ENCODE results near the gene NOCT.
"Not testable (repeated sequence)": the region's sequence is repeated elsewhere in the genome, so short reads cannot be mapped to it uniquely, and the experiment has no call there.

Gene NOCT

DNA sequence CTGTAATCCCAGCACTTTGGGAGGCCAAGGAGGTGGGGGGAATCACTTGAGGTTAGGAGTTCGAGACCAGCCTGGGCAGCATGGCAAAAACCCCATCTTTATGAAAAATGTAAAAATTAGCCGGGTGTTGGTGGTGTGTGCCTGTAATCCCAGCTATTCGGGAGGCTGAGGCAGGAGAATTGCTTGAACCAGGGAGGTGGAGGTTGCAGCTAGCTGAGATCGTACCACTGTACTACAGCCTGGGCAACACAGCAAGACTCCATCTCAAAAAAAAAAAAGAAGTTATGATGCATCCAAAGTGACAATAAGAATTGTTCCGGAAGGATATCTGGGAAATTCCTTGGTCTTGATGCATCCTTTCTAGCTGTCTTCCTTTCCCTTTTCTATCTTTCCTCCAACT is 7.3 kb downstream of the NOCT start:
- no peaks in the 10 kb centered on the region for H3K36me3 ChIP-seq (ENCODE audit: control insufficient read depth, insufficient read depth, low read length)
- H3K27me3 ChIP-seq (ENCODE audit: control insufficient read depth, insufficient read depth, low read length, poor library complexity, severe bottlenecking): no peaks in the 10 kb centered on the region
- H3K4me1 ChIP-seq (ENCODE audit: control insufficient read depth, insufficient read depth, low read length): no peaks in the 10 kb centered on the region
- no peaks in the 10 kb centered on the region for H3K9me3 ChIP-seq (ENCODE audit: control insufficient read depth, low read length)
- WGBS, 2 experiments: 94 to 96% methylated on average over 5 of the region's 5 CpGs
- no peak overlapping the region for H3K27ac ChIP-seq (ENCODE audit: insufficient read depth, low read depth, low read length, poor library complexity, severe bottlenecking)
- H3K4me3 ChIP-seq (ENCODE audit: insufficient read depth, low read depth, low read length): no peak overlapping the region

DNA sequence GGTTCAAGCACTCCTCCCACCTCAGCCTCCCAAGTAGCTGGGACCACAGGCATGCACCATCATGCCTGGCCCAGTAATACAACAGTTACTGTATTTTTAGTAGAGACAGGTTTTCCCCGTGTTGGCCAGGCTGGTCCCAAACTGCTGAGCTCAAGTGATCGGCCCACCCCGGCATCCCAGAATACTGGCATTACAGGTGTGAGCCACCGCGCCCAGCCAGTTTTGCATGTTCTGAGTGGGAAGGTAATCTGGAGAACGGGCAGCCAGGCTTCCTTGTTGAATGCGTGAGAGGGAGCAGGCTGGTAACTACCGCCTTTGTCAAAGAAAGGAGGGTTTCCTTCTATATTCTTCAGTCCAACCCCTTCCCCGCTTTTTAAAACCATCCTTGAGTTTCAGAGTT is 9.1 kb downstream of the NOCT start:
- Histone ChIP-seq H3K4me1 (ENCODE audit: control insufficient read depth, insufficient read depth, low read length) (no peaks in the 10 kb centered on the region), H3K27ac (ENCODE audit: insufficient read depth, low read depth, low read length, poor library complexity, severe bottlenecking) (no peak overlapping the region), H3K27me3 (ENCODE audit: control insufficient read depth, insufficient read depth, low read length, poor library complexity, severe bottlenecking) (no peaks in the 10 kb centered on the region), H3K36me3 (ENCODE audit: control insufficient read depth, insufficient read depth, low read length) (no peaks in the 10 kb centered on the region), H3K4me3 (ENCODE audit: insufficient read depth, low read depth, low read length) (no peak overlapping the region), H3K9me3 (ENCODE audit: control insufficient read depth, low read length) (no peaks in the 10 kb centered on the region)
- WGBS, 2 experiments: 91 to 94% methylated on average over 9 of the region's 9 CpGs

DNA sequence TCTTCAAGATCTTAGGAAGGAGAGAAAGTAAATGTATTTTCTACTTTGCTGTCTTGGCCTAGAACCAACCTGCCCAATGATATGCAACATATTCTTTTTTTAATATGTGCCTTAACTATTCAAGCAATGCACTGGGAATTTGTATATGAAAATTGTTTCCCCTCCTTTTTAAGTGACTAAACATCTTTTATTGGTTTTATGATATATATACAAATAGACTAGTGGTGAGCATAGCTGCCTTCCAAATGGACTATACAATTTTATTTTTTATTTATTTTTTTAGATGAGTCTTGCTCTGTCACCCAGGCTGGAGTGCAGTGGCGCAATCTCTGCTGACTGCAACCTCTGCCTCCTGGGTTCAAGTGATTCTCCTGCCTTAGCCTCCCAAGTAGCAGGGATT is 10.3 kb downstream of the NOCT start:
- WGBS, 2 experiments: 96% methylated on average over 1 of the region's 1 CpG

DNA sequence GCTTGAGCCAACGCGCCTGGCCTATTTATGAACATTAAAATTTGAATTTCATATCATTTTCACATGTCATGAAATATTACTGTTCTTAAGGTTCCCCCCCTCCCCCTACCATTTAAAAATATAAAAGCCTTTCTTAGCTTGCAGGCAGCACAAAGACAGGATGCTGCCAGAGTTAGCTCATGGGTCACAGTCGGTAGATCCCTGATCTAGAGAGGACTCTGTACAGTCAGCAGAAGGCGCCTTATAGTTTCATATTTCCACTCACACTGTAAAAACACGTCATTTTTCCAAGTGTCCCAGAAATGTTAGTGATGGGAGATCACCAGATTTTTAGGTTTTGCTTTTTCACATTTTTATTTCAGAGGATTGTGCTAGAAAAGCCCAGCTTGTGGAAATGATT is 12.2 kb downstream of the NOCT start:
- 90 to 94% methylated on average over 5 of the region's 5 CpGs for WGBS, 2 experiments
- H3K36me3 ChIP-seq (ENCODE audit: control insufficient read depth, insufficient read depth, low read length): no peaks in the 10 kb centered on the region
- H3K27me3 ChIP-seq (ENCODE audit: control insufficient read depth, insufficient read depth, low read length, poor library complexity, severe bottlenecking): no peaks in the 10 kb centered on the region
- H3K27ac ChIP-seq (ENCODE audit: insufficient read depth, low read depth, low read length, poor library complexity, severe bottlenecking): no peak overlapping the region
- H3K4me3 ChIP-seq (ENCODE audit: insufficient read depth, low read depth, low read length): no peak overlapping the region
- H3K4me1 ChIP-seq (ENCODE audit: control insufficient read depth, insufficient read depth, low read length): no peaks in the 10 kb centered on the region
- H3K9me3 ChIP-seq (ENCODE audit: control insufficient read depth, low read length): no peaks in the 10 kb centered on the region

More for the DNA sequence above, 10.3 kb downstream of the NOCT start:
- H3K4me3 ChIP-seq (ENCODE audit: insufficient read depth, low read depth, low read length): no peak overlapping the region
- H3K9me3 ChIP-seq (ENCODE audit: control insufficient read depth, low read length): no peaks in the 10 kb centered on the region
- H3K36me3 ChIP-seq (ENCODE audit: control insufficient read depth, insufficient read depth, low read length): no peaks in the 10 kb centered on the region
- no peaks in the 10 kb centered on the region for H3K4me1 ChIP-seq (ENCODE audit: control insufficient read depth, insufficient read depth, low read length)
- no peak overlapping the region for H3K27ac ChIP-seq (ENCODE audit: insufficient read depth, low read depth, low read length, poor library complexity, severe bottlenecking)
- no peaks in the 10 kb centered on the region for H3K27me3 ChIP-seq (ENCODE audit: control insufficient read depth, insufficient read depth, low read length, poor library complexity, severe bottlenecking)

DNA sequence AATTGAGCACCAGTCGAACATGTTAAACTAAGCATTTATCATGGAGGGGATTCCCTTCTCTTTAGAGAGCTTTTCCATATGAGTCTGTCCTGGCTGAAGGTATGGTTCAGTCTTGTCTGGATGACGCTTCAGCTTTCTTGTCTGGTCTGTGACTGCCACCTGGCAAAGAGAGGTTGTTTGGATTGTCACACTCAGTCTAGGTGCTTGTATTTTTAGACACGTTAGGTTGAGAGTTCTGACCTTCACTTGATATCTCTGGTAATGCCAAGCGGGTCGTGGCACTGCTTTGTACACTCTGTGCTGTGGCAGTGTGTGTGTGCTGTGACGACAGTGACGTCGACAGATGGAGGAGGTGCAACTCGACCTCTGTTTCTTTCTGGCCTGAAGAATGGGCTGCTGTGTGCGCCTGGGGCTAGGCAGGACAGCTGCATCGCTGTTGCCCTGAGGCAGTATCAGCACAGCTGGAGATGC is 12.6 kb downstream of the NOCT start:
- H3K4me3 ChIP-seq (ENCODE audit: insufficient read depth, low read depth, low read length): no peak overlapping the region
- no peaks in the 10 kb centered on the region for H3K4me1 ChIP-seq (ENCODE audit: control insufficient read depth, insufficient read depth, low read length)
- 81 to 84% methylated on average over 11 of the region's 11 CpGs for WGBS, 2 experiments
- H3K9me3 ChIP-seq (ENCODE audit: control insufficient read depth, low read length): no peaks in the 10 kb centered on the region
- no peak overlapping the region for H3K27ac ChIP-seq (ENCODE audit: insufficient read depth, low read depth, low read length, poor library complexity, severe bottlenecking)
- H3K27me3 ChIP-seq (ENCODE audit: control insufficient read depth, insufficient read depth, low read length, poor library complexity, severe bottlenecking): no peaks in the 10 kb centered on the region
- no peaks in the 10 kb centered on the region for H3K36me3 ChIP-seq (ENCODE audit: control insufficient read depth, insufficient read depth, low read length)

DNA sequence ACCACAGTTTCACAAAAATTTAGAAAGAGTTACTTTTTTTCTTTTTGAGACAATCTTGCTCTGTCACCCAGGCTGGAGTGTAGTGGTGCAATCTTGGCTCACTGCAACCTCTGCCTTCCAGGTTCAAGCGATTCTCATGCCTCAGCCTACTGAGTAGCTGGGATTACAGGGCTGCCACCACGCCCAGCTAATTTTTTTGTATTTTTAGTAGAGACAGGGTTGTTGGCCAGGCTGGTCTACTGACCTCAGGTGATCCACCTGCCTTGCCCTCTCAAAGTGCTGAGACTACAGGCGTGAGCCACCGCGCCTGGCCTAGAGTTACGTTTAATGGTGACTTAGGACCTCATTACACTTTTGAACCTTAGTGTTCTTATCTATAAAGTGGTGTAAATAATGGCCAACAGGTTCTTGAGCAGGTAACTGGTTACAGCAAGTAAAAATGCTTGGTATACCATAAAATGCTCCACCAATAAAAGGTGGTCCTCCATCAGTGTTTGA is 14.3 kb downstream of the NOCT start:
- H3K27me3 ChIP-seq (ENCODE audit: control insufficient read depth, insufficient read depth, low read length, poor library complexity, severe bottlenecking); H3K36me3 ChIP-seq (ENCODE audit: control insufficient read depth, insufficient read depth, low read length); H3K9me3 ChIP-seq (ENCODE audit: control insufficient read depth, low read length); H3K4me3 ChIP-seq (ENCODE audit: insufficient read depth, low read depth, low read length); H3K27ac ChIP-seq (ENCODE audit: insufficient read depth, low read depth, low read length, poor library complexity, severe bottlenecking); H3K4me1 ChIP-seq (ENCODE audit: control insufficient read depth, insufficient read depth, low read length): not testable (repeated sequence)
- 88 to 95% methylated on average over 6 of the region's 6 CpGs for WGBS, 2 experiments

DNA sequence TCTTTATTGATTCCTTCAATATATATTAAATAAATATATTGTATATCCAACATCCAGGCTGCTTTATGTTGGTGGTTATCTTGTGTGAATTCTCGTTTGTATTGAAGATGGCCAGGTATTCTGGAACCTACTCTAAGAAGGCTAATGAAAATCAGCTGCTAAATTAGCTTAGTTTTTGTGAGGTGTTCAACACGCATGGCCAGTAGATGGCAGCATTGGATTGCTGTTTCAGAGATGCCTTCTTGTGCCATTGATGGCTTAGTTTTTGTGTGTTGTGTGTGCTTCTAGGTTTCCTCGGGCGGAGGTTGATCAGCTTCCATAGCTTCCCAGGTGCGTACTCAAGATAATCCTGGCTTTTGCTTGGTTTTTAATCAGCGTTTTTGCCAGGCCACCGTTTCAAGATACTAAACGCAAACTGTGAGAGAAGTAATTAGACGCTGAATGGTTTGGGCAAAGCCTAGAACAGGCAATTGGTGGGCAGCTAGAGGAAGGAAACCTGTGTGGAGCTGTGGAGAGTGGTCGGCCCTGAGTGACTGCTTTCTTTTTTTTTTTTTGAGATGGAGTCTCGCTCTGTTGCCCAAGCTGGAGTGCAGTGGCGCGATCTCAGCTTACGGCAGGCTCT is 15.1 kb downstream of the NOCT start:
- 70 to 73% methylated on average over 14 of the region's 14 CpGs for WGBS, 2 experiments
- no peaks in the 10 kb centered on the region for H3K36me3 ChIP-seq (ENCODE audit: control insufficient read depth, insufficient read depth, low read length)
- H3K27me3 ChIP-seq (ENCODE audit: control insufficient read depth, insufficient read depth, low read length, poor library complexity, severe bottlenecking): no peaks in the 10 kb centered on the region
- no peak overlapping the region for H3K4me3 ChIP-seq (ENCODE audit: insufficient read depth, low read depth, low read length)
- no peaks in the 10 kb centered on the region for H3K9me3 ChIP-seq (ENCODE audit: control insufficient read depth, low read length)
- H3K27ac ChIP-seq (ENCODE audit: insufficient read depth, low read depth, low read length, poor library complexity, severe bottlenecking): no peak overlapping the region
- H3K4me1 ChIP-seq (ENCODE audit: control insufficient read depth, insufficient read depth, low read length): no peaks in the 10 kb centered on the region

DNA sequence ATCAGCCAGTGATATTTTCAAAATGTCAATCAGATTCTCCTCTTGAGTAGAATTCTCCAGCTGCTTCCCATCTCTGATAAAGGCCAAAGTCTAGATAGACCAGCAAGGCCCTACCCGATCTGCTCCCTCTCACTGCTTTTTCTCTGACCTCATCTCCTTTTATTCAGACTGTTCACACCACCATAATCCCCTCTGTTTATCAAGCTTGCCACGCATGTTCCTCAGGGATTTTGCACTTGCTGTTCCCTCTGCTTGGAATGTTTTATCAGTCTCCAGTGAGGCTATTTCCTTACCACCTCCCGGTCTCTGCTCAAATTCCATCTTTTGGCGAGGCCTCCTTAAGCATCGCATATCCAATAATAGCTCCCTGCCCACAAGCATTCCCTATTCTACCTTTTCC is 20.1 kb downstream of the NOCT start:
- H3K4me3 ChIP-seq (ENCODE audit: insufficient read depth, low read depth, low read length): no peak overlapping the region
- H3K27me3 ChIP-seq (ENCODE audit: control insufficient read depth, insufficient read depth, low read length, poor library complexity, severe bottlenecking): no peaks in the 10 kb centered on the region
- H3K27ac ChIP-seq (ENCODE audit: insufficient read depth, low read depth, low read length, poor library complexity, severe bottlenecking): no peak overlapping the region
- H3K4me1 ChIP-seq (ENCODE audit: control insufficient read depth, insufficient read depth, low read length): no peaks in the 10 kb centered on the region
- H3K9me3 ChIP-seq (ENCODE audit: control insufficient read depth, low read length): no peaks in the 10 kb centered on the region
- H3K36me3 ChIP-seq (ENCODE audit: control insufficient read depth, insufficient read depth, low read length): no peaks in the 10 kb centered on the region
- WGBS, 2 experiments: 94 to 95% methylated on average over 5 of the region's 5 CpGs

DNA sequence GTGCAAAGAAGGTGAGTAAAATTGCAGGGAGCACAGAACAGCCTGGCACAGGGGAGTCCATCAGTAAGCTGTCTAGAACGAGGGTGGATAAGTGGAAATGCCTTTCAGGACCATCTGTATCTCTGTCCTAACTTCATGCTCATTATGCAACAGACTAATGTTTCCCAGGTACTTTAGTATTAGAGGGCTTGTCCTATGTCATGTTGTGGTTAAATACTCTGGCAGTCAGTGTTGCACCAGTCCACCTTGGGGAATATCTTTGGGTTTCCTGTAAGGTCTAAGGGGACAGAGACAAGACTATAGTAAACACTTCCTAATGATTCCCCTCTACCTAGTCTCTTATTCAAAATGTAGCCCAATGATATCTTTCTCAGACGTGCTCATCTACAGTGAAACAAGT is 21.3 kb downstream of the NOCT start:
- Histone ChIP-seq H3K27ac (ENCODE audit: insufficient read depth, low read depth, low read length, poor library complexity, severe bottlenecking) (no peak overlapping the region), H3K4me1 (ENCODE audit: control insufficient read depth, insufficient read depth, low read length) (no peaks in the 10 kb centered on the region), H3K36me3 (ENCODE audit: control insufficient read depth, insufficient read depth, low read length) (no peaks in the 10 kb centered on the region), H3K9me3 (ENCODE audit: control insufficient read depth, low read length) (no peaks in the 10 kb centered on the region), H3K4me3 (ENCODE audit: insufficient read depth, low read depth, low read length) (no peak overlapping the region), H3K27me3 (ENCODE audit: control insufficient read depth, insufficient read depth, low read length, poor library complexity, severe bottlenecking) (no peaks in the 10 kb centered on the region)
- 84 to 94% methylated on average over 2 of the region's 2 CpGs for WGBS, 2 experiments

DNA sequence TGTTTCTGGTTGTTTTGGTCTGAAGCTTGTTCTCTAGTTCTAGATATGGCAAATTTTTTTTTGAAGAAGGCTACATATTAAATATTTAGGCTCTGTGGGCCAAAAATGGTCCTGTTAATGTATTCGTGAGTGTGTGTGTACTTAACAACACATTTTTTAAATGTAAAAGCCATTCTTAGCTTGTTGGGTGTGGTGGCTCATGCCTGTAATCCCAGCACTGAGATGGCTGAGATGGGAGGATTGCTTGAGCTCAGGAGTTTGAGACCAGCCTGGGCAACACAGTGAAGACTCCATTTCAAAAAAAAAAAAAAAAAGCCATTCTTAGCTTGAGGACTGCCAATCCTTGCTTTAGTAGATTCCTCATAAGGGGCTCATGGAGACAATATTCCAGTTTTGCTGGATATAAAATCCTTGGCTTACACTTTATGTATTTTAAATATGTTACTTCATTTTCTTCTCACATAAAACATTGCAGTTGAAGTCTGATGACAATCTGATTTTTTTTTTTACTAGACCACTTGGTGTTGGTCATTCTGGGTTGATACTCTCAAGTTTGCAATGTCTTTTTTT is 23.4 kb downstream of the NOCT start:
- no peaks in the 10 kb centered on the region for H3K9me3 ChIP-seq (ENCODE audit: control insufficient read depth, low read length)
- H3K27me3 ChIP-seq (ENCODE audit: control insufficient read depth, insufficient read depth, low read length, poor library complexity, severe bottlenecking): no peaks in the 10 kb centered on the region
- H3K4me3 ChIP-seq (ENCODE audit: insufficient read depth, low read depth, low read length): no peak overlapping the region
- no peaks in the 10 kb centered on the region for H3K36me3 ChIP-seq (ENCODE audit: control insufficient read depth, insufficient read depth, low read length)
- WGBS, 2 experiments: 91% methylated on average over 1 of the region's 1 CpG; no CpG with 5 or more reads in 1 of the 2 experiments
- H3K27ac ChIP-seq (ENCODE audit: insufficient read depth, low read depth, low read length, poor library complexity, severe bottlenecking): no peak overlapping the region
- no peaks in the 10 kb centered on the region for H3K4me1 ChIP-seq (ENCODE audit: control insufficient read depth, insufficient read depth, low read length)

All from ectodermal cell (in vitro differentiated cells).